NCI-H526 treated with DMSO at 0.1 percent for 48 hours (cell line): ENCODE measurements around the gene MTREX.
A peak's percentile ranks its signal among the peaks of the same experiment; 100 is the strongest.
"Not testable (repeated sequence)": the region's sequence is repeated elsewhere in the genome, so short reads cannot be mapped to it uniquely, and the experiment has no call there.

Experiments
- DNase-seq: peaks from one replicate; lab custom pipeline; 2025; lab: John Stamatoyannopoulos, UW

The MTREX gene

DNA sequence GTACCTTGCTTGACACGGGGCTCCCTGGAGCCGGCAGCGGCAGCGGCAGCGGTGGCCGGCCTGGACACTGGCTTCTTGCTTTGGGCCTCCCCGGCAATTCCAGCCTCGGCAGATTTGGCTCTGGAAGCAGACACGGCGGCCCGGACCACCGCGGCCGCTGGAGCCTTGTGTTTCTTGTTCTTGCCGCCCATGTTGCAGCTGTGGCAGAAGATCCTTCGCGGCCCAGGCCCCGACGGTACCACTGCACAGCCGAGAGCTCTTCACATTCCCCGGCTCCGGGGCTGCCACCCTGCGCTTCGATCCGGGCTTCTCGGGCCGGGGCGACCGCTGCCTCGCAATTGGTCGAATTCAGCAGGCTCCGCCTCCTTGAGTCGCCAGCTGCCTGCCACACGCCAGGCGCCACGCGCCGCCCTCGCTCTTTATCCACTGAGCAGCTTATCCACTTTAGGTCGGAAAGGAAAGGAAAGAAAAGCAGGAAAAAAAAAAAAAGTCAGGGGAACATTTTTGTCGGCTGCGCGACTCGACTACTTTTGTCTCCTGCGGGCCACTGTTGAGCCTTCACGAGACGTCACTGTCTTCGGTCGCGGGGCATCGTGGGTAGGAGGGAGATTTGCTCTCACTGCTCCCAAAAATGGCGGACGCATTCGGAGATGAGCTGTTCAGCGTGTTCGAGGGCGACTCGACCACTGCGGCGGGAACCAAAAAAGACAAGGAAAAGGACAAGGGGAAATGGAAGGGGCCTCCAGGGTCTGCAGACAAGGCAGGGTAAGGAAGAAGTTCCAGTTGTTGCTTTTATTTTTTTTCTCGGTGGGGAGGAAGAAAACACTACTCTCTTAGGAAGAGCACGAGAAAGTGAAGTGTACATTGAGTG, at the start of gene MTREX, which contains the start of gene DHX29:
Gene MTREX (plus strand): TSS at position 607 of the 871 bp plus-strand sequence. CDS start 25 bp downstream, at position 632.
Gene DHX29 (minus strand): TSS at position 312 of the 871 bp plus-strand sequence. CDS start 121 bp downstream, at position 191.
- DNase-seq, result peak; percentile 69

GRCh38 chr5:55258339-55258738, 49.5 kb upstream of the MTREX start:
- no peak for DNase-seq

- no peak for DNase-seq
These were observed 31.0 kb upstream of the MTREX start for GRCh38 chr5:55276771-55277170.

- no peak for DNase-seq
These were observed 29.0 kb upstream of the MTREX start for GRCh38 chr5:55278778-55279177.

GRCh38 chr5:55286411-55286933, 21.3 kb upstream of the MTREX start:
- DNase-seq, result no peak

DNA sequence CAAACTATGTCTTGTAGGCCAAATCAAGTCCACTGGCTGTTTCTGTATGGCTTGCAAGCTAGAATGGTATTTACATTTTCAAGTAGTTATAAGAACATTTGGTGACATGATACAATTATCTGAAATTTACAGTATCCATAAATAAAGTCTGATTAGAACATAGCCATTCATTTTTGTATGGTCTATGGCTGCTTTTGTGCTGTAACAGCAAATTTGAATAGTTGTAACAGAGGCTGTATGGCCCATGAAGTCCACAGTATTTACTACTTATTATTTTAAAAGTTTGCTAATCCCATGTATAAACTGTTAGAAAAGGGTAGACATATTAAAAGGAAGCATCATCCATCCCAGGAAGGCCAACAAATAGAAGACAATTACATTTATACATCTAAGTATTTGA, 18.0 kb upstream of the MTREX start:
- DNase-seq, result no peak

- DNase-seq, result no peak
These were observed 16.8 kb upstream of the MTREX start for GRCh38 chr5:55290991-55291390.

DNA sequence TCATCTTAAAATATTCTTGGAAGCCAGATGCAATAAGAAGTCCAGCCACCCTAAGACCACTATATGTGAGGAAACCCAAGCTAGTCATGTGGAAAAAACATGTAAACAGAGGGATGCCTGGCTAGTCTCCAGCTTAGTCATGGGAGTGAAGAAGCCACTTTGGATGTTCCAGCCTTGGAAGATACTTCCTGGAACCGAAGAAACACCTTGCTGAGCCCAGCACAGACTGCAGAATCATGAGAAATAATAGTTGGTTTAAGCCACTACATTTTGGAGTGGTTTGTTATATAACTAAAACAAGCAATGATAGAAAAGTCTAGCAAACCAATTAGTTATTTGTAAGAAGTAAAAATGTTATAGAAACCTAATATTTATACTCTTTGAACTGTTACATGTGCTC, 12.9 kb upstream of the MTREX start:
- DNase-seq, result no peak

- no peak for DNase-seq
These were observed 6.9 kb upstream of the MTREX start for GRCh38 chr5:55300890-55301289.

- DNase-seq, result no peak
These were observed 4.5 kb upstream of the MTREX start for GRCh38 chr5:55303238-55303690.

GRCh38 chr5:55304584-55304983, 3.2 kb upstream of the MTREX start:
- no peak for DNase-seq

- no peak for DNase-seq
These were observed 2.4 kb upstream of the MTREX start for GRCh38 chr5:55305345-55305744.

DNA sequence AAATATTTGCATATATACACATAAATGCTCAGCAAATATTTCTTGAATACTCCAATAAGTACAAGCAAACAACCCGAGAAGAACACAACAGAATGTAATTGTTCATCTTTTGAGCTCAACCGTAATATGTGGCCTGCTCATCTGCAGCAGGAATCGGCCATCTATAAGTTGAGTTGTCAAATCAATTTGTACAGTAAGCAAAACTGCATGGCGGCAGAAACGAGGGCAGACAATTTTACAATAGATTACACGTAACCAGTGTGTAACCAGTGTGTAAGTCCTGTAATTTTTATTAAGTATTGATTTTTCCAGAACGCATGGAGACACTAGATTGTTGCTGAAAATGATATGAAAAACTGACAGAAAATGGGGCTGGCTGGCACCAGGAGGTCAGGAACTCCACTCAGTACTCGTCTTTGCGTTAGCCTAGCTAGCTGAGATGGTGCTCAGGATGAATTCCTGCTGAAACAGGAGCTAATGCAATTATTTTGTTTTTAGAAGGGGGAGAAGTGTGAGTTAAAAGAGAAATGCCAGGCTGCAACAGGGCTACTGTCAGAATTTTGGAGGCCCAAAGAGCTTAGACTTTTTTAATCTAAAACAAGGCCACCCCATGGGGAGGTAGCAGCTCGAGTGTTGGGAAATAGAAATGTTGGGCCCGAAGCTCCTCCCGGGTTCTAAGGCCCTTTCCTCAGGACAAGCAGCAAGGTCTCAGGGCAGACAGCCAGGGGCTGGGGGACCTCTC, 977 bp upstream of the MTREX start:
- DNase-seq, result no peak

- peak; percentile 21 for DNase-seq
These were observed 556 bp downstream of the MTREX start for GRCh38 chr5:55308254-55308836.

- no peak for DNase-seq
These were observed 6.3 kb downstream of the MTREX start for GRCh38 chr5:55313870-55314617.

- DNase-seq, result no peak
These were observed 8.5 kb downstream of the MTREX start for GRCh38 chr5:55316289-55316688.

- DNase-seq, result no peak
These were observed 9.0 kb downstream of the MTREX start for GRCh38 chr5:55316837-55317236.

GRCh38 chr5:55318237-55318636, 10.4 kb downstream of the MTREX start:
- DNase-seq, result not testable (repeated sequence)

GRCh38 chr5:55319491-55319890, 11.7 kb downstream of the MTREX start:
- DNase-seq, result no peak

DNA sequence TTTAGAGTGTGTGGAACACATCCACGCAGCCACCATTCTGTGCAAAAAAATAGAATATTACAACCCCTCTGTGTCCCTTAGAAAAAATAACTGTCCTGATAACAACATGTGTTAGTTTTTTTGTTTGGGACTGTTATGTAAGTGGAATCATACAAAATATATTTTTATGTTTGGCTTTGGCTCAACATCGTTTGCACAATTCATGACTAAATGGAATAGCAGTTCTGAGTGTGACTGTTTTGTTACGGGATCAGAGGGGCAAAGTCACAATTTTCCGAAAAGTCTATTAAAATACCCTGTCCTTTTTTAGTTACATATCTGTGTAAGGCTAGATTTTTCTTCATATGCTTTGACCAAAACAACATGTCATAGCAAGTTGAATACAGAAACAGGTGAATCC, 12.8 kb downstream of the MTREX start:
- DNase-seq, result no peak

DNA sequence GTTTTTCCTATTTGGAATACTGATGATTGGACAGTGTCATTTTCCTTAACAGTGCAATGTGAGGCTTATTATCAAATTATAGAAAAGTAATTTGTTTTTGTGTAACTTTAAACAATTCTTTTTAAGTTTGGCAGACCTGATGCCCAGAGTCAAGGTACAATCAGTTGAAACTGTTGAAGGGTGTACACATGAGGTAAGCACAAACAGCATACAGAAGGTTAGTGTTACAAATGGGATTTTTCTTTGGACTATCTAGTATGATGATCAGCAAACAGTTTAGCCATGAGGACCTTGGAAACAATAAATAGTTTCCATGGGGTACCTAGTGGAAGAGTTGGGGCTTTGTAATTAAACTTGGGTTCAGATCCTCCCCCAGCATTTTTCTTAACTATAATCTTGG, 16.2 kb downstream of the MTREX start:
- DNase-seq, result no peak
